HG02623 (cell line): Measurements from ENCODE around the gene CDC14A.
"Not testable (repeated sequence)": the region's sequence is repeated elsewhere in the genome, so short reads cannot be mapped to it uniquely, and the experiment has no call there.

Experiments used
- ATAC-seq: cut with Tn5 transposase; IDR thresholded peaks from one replicate; pipeline ENCODE4 v1.9.1; 2021; ENCODE audit warnings: moderate library complexity; ENCODE audit not compliant: unreplicated experiment

The CDC14A gene

GRCh38 chr1:100360790-100361510 is 8.6 kb downstream of the CDC14A start:
- no peak for ATAC-seq

GRCh38 chr1:100361511-100362089 is 9.3 kb downstream of the CDC14A start:
- ATAC-seq = no peak

GRCh38 chr1:100362821-100363466 is 10.6 kb downstream of the CDC14A start:
- no peak for ATAC-seq

GRCh38 chr1:100363831-100364230 is 11.5 kb downstream of the CDC14A start:
- no peak for ATAC-seq

- no peak for ATAC-seq
These were observed 12.4 kb downstream of the CDC14A start for GRCh38 chr1:100364697-100365096.

- no peak for ATAC-seq
These were observed 13.9 kb downstream of the CDC14A start for GRCh38 chr1:100366209-100366525.

- ATAC-seq = not testable (repeated sequence)
These were observed 17.0 kb downstream of the CDC14A start for GRCh38 chr1:100369339-100369738.

- not testable (repeated sequence) for ATAC-seq
These were observed 21.6 kb downstream of the CDC14A start for GRCh38 chr1:100373953-100374352.

- not testable (repeated sequence) for ATAC-seq
These were observed 24.6 kb downstream of the CDC14A start for GRCh38 chr1:100376890-100377289.

GRCh38 chr1:100377590-100378361 is 25.5 kb downstream of the CDC14A start:
- ATAC-seq = peak; percentile 95

GRCh38 chr1:100378956-100379355 is 26.6 kb downstream of the CDC14A start:
- ATAC-seq = no peak

GRCh38 chr1:100380635-100381034 is 28.3 kb downstream of the CDC14A start:
- no peak for ATAC-seq

- ATAC-seq = no peak
These were observed 30.4 kb downstream of the CDC14A start for GRCh38 chr1:100382657-100383056.

GRCh38 chr1:100383743-100384405 is 31.6 kb downstream of the CDC14A start:
- no peak for ATAC-seq

GRCh38 chr1:100387209-100387608 is 34.9 kb downstream of the CDC14A start:
- ATAC-seq = no peak

GRCh38 chr1:100387657-100388350 is 35.5 kb downstream of the CDC14A start:
- no peak for ATAC-seq

- no peak for ATAC-seq
These were observed 38.2 kb downstream of the CDC14A start for GRCh38 chr1:100390531-100390930.

GRCh38 chr1:100391675-100392074 is 39.4 kb downstream of the CDC14A start:
- no peak for ATAC-seq

- ATAC-seq = no peak
These were observed 40.5 kb downstream of the CDC14A start for GRCh38 chr1:100392756-100393155.

- no peak for ATAC-seq
These were observed 42.0 kb downstream of the CDC14A start for GRCh38 chr1:100394285-100394684.
